HG03378 (cell line): ENCODE results near the gene UPF3A.
"Not testable (repeated sequence)": the region's sequence is repeated elsewhere in the genome, so short reads cannot be mapped to it uniquely, and the experiment has no call there.

Experiments used
- ATAC-seq: cut with Tn5 transposase; IDR thresholded peaks from one replicate; pipeline ENCODE4 v1.9.1; 2021; ENCODE audit warnings: mild to moderate bottlenecking, moderate library complexity; ENCODE audit not compliant: unreplicated experiment

UPF3A gene, protein sequence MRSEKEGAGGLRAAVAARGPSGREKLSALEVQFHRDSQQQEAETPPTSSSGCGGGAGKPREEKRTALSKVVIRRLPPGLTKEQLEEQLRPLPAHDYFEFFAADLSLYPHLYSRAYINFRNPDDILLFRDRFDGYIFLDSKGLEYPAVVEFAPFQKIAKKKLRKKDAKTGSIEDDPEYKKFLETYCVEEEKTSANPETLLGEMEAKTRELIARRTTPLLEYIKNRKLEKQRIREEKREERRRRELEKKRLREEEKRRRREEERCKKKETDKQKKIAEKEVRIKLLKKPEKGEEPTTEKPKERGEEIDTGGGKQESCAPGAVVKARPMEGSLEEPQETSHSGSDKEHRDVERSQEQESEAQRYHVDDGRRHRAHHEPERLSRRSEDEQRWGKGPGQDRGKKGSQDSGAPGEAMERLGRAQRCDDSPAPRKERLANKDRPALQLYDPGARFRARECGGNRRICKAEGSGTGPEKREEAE

DNA sequence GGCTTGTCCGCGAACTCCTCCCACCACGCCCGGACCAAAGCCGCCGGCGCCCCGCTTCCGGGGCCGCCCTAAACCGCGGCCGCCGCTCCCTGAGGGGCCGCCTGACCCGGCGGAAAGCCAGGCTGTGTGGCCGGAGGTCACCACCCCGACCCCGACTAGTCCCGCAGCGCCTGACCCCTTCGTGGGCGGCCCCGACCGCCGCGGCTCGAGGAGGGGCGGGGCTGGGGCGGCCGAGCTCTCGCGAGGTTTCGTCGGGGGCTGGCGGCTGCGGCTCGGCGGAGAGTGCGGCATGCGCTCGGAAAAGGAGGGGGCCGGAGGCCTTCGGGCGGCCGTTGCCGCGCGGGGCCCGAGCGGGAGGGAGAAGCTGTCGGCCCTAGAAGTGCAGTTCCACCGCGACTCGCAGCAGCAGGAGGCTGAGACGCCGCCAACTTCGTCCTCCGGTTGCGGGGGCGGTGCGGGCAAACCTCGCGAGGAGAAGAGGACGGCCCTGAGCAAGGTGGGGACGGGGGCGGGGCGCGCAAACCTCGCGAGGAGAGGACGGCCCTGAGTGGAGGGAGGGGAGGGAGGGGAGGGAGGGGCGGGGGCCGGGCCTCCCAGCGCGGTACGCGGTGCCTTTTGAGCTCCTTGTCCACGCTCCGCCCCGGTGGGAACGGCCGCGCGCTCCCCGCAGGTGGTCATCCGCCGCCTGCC is at the start of gene UPF3A:
Gene UPF3A, plus strand, starts transcription at position 251 of the 690 bp plus-strand sequence. Its CDS starts 39 bp downstream, at position 290.
- ATAC-seq = peak; percentile 40

DNA sequence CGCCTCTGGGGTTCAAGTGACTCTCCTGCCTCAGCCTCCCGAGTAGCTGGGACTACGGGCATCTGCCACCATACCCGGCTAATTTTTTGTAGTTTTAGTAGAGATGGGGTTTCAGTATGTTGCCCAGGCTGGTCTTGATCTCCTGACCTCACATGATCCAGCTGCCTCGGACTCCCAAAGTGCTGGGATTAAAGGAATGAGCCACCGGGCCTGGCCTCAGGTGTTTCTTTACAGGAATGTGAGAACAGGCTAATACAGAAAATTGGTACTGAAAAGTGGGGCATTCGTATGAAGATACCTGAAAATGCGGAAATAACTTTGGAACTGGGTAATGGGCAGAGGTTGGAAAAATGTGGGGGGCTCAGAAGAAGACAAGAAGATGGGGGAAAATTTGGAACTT is 49.5 kb upstream of the UPF3A start:
- ATAC-seq = no peak

DNA sequence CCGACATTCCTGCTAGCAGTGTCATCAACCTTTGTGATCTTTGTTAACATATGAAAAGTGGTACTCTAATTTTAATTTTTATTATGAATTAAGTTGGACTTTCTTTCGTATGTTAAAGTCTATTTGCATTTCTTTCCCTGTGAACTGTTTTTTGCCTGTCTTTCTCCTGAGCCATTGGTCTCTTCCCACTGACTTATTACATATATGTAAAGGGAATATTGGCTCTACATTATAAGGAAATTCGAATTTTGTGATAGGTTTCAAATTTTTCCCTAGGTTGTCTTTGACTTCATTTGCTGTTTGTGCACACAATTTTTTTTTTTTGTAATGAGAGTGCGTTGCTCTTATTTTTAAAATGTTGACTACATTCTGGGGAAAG is 47.1 kb upstream of the UPF3A start:
- no peak for ATAC-seq

DNA sequence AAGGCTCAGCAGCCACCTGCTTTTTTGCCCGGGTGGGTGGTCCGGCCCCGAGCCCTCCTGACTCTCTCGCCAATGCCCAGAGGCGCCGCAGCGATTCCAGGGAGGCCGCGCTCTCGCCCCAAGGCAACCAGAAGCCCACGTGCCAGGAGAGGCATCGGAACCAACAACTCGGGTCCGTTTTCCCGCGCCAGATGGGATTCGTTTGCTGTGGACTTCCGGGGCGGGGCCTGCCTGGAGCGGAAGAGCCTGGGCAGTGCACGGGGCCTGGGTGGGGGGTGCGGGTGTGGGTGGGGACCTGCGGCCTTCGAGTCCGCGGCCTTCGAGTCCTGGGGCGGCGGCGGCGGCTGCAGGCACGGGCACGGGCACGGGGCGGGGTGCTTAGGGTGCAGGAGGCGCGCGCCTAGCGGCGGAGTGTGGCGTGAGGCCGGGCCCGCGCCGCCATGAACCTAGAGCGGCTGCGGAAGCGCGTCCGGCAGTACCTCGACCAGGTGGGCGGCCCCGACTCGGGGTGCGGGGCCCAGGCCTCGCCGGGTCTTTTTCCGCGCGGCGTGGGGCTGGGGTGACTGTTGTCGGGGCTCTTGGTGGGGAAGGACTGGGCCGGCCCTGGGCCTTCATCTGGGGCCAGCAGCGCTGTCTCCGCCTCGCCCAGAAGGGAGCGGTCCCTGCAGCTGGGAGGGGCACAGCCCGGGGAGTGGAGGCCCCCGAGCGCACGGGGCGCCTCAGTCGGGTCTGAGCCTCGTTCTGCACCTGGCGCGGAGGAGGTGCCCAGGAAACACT is 46.6 kb upstream of the UPF3A start, which contains the start of gene CDC16:
Gene CDC16, plus strand, starts transcription at position 253 of the 777 bp plus-strand sequence. Its CDS starts 188 bp downstream, at position 441.
- ATAC-seq = peak; percentile 77

DNA sequence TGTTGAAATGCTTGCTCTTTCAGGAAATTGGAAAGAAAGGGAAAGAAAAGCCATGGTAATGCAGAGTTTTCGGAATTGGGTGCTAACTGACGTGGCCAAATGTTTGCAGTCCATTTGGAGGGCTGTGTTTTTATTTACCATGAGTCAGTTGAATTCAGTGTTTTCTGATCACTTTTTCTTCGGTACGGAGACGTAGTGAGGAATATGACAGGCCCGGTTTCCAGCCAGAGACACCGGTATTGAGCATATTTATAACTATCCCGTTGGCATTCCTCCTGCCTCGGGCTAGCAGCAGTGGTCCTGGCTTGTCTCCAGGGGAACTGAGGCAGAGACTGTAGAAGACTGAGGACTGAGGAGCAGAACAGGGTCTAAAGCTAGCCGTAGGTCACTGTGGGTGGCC is 45.7 kb upstream of the UPF3A start:
- no peak for ATAC-seq

DNA sequence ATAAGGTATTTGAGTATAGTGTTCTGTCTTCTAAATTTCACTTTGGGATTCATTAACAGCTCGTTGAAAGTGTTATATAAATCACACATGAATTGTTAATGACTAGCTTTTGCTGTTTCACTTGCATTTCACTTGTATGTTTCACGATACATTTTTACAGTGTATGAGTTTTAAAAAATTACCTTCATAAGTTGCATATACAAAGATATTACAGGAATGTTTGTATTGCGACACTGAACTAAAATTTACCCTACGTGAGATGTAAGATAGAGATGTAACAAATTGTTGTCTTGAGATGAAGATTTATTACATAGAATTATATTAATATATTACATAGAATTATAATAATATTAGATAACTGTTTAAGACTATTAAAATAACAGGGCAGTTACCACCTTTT is 45.2 kb upstream of the UPF3A start:
- no peak for ATAC-seq

DNA sequence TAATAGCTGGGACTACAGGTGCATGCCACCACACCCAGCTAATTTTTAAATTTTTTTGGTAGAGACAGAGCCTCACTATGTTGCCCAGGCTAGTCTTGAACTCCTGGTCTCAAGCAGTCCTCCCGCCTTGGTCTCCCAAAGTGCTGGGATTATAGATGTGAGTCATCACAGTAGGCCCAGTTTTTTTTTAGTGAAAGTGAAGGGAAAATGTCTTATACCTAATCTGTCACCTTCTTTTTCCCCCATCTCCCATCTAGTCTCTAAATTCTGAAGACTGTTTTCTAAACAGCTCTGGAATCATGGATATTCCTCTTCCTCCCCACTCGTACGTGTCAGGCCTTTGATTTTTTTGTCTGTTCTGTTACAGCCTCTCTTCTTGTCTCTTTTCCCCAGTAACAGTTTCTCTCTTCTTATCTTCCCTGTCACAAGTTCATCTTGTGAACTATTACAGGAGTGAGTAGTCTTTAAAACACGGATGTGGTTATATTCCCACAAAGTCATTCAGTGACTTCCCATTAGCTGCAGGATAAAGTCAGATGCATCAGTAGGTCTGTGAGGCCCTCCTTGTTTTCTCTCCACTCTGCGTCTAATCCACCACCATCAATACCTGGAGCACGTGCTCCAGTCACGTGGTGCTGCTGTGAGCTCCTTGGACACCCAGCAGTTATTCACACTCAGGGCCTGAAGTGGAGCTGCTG is 43.8 kb upstream of the UPF3A start:
- no peak for ATAC-seq

DNA sequence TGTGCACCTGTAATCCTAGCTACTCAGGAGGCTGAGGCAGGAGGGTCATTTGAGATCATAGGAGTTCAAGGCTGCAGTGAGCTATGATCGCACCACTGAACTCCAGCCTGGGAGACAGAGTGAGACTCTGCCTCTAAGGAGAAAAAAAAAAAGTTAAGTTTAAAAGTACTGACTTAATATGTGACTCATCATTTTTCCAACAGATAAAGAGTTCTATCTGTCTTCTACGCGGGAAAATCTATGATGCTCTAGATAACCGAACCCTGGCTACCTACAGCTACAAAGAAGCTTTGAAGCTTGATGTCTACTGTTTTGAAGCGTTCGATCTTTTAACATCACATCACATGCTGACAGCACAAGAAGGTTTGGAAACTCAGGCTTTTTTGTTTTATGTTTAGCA is 39.5 kb upstream of the UPF3A start:
- ATAC-seq = no peak

DNA sequence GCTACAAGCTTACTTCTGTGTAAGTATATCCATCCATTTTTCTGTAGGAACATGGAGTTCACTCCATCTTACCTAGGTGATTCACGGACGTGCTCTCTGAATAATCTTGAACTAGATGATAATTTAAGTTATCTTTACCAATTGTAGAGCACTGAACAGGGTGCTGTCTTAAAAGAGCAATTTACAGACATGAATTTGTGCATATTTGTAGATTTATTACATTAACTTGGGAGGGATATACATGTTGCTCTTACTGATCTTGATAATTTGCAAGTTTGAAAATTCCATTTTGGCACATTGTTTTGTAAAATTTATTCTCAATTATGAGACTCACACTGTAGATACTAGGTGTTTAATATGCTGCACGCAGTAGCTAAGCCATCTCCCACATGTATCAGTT is 37.4 kb upstream of the UPF3A start:
- no peak for ATAC-seq

DNA sequence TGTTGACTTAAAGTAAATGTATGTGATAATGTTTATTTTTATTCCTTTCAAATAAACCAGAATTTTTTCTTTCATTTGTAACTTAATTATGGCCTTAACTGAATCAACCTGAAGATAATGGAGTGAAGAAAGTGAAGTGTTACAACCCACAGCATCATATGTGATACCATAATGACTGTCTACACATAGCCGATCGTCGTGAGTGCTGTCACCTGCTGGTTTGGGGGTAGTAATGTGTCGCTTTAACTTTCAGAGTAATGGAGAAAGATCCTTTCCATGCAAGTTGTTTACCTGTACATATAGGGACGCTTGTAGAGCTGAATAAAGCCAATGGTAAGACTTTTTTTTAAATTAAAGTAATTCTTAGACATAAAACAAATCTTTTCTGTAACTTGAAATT is 36.8 kb upstream of the UPF3A start:
- ATAC-seq = no peak

DNA sequence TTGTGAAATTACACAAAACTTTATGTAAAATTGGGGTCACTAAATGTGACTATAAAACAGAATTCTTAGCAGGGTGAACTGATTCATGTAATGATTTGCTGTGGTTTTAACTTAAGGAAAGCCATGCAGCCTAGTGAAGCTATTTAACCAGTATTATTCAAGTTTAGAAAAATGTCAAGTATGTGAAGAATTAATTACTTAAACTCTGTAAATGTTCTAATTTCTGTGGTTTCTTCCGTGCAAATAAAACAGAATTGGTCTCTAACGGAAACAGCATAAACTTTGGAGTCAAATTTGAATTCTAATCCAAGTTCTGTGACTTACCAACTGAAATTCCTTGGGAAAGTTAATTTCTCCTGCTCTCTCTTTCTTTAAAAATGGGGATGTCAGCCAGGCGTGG is 33.4 kb upstream of the UPF3A start:
- ATAC-seq = no peak

DNA sequence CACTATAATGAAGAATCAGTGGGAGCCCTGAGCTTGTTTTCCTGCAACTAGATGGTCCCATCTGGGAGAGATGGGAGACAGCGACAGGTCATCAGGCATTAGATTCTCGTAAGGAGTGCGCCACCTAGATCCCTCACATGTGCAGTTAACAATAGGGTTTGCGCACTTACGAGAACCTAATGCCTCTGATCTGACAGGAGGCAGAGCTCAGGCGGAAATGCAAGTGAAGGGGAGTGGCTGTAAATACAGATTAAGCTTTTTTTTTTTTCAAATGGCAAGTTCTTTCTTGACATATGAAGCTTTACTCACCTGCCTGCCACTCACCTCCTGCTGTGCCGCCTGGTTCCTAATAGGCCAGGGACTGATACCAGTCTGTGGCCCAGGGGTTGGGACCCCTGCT is 32.3 kb upstream of the UPF3A start:
- ATAC-seq = no peak

DNA sequence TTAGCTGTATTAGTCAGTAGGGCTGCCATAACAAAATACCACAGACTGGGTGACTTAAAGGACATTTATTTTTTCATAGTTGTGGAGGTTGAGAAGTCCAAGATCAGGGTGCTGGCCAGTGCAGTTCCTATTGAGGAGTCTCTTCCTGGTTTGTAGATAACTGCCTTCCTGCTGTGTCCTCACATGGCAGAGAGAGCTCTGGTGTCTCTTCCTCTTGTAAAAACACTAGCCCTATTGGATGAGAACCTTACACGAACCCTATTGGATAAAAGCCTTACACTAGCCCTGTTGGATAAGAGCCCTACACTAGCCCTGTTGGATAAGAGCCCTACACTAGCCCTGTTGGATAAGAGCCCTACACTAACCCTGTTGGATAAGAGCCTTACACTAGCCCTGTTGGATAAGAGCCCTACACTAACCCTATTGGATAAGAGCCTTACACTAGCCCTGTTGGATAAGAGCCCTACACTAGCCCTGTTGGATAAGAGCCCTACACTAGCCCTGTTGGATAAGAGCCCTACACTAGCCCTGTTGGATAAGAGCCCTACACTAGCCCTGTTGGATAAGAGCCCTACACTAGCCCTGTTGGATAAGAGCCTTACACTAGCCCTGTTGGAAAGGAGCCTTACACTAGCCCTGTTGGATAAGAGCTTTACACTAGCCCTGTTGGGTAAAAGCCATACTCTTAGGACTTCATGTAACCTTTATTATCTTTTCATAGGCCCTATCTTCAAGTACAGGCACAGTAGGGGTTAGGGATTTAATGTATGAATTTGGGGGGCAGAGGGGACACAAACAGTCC is 29.6 kb upstream of the UPF3A start:
- not testable (repeated sequence) for ATAC-seq

DNA sequence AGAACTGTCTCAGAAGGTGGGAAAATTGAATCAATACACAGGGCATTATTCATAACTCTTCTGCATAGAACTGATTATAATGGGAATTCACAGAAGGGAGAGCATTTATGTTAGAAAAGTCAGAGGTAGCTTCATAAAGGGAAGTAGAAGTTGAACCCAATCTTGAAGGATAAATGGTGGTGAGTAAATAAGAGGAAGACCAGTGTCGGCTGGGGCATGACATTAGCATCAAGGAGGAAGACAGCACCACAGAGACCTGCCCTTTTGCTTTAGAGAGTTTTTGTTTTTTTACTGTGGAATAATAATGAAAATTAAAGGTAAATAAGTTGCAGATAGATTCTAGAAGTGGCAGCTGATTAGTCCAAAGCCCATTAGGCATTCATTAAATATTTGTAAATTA is 24.9 kb upstream of the UPF3A start:
- ATAC-seq = no peak

DNA sequence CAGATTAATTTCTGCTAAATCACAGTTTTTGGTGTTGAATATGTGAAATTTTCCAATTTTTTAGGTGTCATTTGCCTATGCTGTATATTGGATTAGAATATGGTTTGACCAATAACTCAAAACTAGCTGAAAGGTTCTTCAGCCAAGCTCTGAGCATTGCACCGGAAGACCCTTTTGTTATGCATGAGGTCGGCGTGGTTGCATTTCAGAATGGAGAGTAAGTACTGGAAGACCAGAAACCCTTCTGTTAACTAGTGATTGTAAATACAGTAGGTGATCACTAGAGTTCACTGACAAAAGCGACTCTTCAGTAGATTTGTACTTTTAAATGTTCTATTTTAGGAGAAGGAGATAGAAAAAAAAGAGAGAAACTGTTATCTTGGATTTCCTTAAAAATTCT is 24.4 kb upstream of the UPF3A start:
- no peak for ATAC-seq

DNA sequence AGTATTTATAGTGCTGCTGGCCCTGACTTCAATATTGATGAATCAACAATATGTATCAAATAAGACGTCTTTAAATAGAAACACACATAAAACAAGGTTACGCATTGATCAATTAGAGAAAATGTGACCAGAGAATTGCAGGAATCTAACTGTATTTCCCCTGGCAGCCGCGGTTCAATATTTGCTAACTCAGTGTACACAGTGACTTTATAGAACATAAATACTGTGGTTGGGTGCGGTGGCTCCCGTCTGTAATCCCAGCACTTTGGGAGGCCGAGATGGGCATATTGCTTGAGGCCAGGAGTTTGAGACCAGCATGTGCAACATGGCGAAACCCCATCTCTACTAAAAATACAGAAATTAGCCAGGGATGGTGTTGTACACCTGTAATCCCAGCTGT is 22.8 kb upstream of the UPF3A start:
- no peak for ATAC-seq

DNA sequence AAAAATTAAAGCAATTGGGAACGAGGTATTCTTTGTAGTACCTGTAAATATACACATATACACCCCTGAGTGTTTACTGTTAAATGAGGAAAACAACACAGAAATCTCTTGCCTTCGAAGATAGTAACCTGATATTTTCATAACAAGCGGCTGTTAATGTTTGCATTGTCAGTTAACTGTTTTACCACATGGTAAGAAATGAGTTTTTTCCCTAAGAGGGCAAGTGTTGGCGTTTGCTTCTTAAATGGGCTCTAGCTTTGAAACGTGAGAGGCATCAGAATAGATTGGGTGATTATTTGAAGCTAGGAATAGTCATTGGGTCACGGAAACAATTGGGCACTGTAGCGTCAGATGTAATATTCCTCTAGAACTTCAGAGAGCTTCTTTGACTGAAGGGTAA is 22.0 kb upstream of the UPF3A start:
- ATAC-seq = no peak

DNA sequence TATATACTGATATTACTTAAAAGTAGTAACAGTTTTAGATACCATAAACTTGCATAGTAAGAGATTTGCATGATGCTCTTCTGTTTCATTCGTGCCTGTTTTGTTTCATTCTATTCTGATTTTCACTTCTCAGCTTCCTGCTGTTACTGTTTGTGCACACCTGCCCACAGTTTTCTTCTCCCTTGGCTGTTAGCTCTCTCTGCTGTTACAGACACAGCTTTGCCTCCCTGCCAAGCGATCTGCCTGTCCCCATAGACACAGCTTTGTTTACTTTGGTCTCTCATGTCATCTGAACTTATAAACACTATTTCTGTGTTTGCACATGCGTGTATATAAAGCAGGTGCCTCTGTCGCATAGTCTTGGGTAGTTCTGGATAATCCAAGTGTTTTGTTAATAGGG is 21.4 kb upstream of the UPF3A start:
- no peak for ATAC-seq

DNA sequence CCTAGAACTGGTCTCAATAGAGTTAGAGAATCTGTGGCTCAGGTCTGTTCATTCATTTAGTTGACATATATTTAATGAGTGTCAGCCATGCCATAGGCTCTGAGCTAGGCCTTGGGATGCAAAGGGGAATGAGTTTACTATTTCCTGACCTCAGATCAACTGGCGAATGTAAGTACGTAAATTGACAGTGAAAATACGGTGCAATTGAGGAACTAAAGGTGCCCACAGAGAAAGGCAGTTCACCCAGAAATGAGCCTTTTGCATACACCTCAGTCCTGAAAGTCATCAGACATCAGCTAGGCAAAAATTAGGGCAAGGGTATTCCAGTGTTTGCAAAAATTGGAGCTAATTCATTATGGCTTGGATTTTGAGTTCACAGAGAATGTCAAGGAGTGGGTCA is 20.6 kb upstream of the UPF3A start:
- ATAC-seq = no peak

DNA sequence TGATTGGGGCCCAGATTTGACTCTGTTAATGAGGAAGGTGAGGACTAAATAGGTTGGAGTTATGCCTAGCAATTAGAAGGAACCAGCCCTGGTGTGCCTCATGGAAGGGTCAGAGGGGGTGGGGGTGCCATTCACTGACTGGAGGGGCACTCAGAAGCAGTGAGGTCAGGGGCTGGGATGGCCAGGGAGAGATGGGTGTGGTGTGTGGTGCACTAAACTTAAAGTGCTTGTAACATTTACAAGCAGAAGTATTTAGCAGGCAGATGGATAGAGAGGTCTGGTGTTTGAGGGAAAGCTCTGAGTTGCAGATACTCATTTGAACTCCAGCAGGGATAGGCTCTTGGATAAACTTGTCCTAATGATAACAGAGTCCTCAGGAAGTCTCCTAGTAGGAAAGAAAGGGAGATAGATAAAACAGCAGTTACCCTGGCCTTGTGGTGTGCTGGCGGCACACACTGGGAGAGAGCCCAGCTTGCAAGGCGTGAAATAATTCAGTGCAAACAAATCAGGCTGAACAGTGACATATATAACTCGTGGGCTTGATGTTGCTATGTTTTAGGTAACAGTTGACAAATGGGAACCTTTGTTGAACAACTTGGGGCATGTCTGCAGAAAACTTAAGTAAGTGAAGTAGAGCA is 20.0 kb upstream of the UPF3A start:
- no peak for ATAC-seq
